ENCODE measurements around the gene SMYD3.

DNA sequence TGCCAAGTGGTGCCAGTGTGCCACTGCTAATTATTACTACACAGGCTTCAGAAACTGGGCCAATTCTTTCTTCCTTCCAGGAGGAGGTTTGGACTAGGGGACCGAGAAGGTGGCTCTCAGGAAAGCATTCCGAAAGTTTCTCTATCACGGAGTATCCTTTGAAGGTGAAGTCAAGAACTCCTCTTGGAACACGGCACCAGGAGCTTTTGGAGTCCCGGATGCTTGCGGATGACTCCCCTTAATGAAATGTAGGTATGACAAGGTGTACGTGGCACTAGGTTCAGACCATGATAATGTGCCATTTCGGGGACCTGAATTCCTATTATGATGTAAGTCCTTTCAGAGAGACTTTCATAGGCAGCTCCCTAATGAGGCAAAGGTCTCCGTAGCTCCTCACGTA lies 718.2 kb downstream of the SMYD3 start:
- TF ChIP-seq L3MBTL2 (conservative IDR thresholded peaks at IDR 0.05) (no peak), HDGF (IDR thresholded peaks at IDR 0.05; ENCODE audit: borderline replicate concordance) (no peak), ELF4 (IDR thresholded peaks at IDR 0.05) (no peak), TARDBP (IDR thresholded peaks at IDR 0.05) (no peak), SP1 (IDR thresholded peaks at IDR 0.05) (no peak), SUZ12 (IDR thresholded peaks at IDR 0.05) (no peak), ARNT (IDR thresholded peaks at IDR 0.05) (no peak), FOXK2 (IDR thresholded peaks at IDR 0.05) (no peak), CTBP1 (IDR thresholded peaks at IDR 0.05; ENCODE audit: borderline replicate concordance) (no peak), FOXM1 (IDR thresholded peaks at IDR 0.05; ENCODE audit: borderline replicate concordance) (no peak), LEF1 (IDR thresholded peaks at IDR 0.05; ENCODE audit: borderline replicate concordance) (no peak), NFRKB (IDR thresholded peaks at IDR 0.05) (no peak)
- TF ChIP-seq, protein P1, sequence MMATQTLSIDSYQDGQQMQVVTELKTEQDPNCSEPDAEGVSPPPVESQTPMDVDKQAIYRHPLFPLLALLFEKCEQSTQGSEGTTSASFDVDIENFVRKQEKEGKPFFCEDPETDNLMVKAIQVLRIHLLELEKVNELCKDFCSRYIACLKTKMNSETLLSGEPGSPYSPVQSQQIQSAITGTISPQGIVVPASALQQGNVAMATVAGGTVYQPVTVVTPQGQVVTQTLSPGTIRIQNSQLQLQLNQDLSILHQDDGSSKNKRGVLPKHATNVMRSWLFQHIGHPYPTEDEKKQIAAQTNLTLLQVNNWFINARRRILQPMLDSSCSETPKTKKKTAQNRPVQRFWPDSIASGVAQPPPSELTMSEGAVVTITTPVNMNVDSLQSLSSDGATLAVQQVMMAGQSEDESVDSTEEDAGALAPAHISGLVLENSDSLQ (IDR thresholded peaks at IDR 0.05): no peak

Measured in HEK293T (cell line).